HEK293T (cell line): Measurements from ENCODE around the gene LTBP4.
"Not testable (repeated sequence)": the region's sequence is repeated elsewhere in the genome, so short reads cannot be mapped to it uniquely, and the experiment has no call there.

Source experiments
- BHLHE40 ChIP-seq: fragments of 450-650 bp; IDR thresholded peaks from 2 replicates; pipeline ENCODE4 v1.6.1; 2016; ENCODE audit warnings: mild to moderate bottlenecking, moderate library complexity, borderline replicate concordance
- CTBP1 ChIP-seq: fragments of 450-650 bp; IDR thresholded peaks from 2 replicates; pipeline ENCODE4 v1.6.1; 2016; ENCODE audit warnings: borderline replicate concordance
- ELF4 ChIP-seq: fragments of 450-650 bp; IDR thresholded peaks from 2 replicates; pipeline ENCODE4 v1.6.1; 2017; ENCODE audit warnings: antibody characterized with exemption
- FOXK2 ChIP-seq: fragments of 450-650 bp; IDR thresholded peaks from 2 replicates; pipeline ENCODE4 v1.6.1; 2016; ENCODE audit warnings: mild to moderate bottlenecking
- FOXM1 ChIP-seq: fragments of 450-650 bp; IDR thresholded peaks from 2 replicates; pipeline ENCODE4 v1.6.1; 2017; ENCODE audit warnings: mild to moderate bottlenecking, borderline replicate concordance
- HDGF ChIP-seq: fragments of 450-650 bp; IDR thresholded peaks from 2 replicates; pipeline ENCODE4 v1.6.1; 2017; ENCODE audit warnings: antibody characterized with exemption, borderline replicate concordance
- SP1 ChIP-seq: fragments of 450-650 bp; IDR thresholded peaks from 2 replicates; pipeline ENCODE4 v1.6.1; 2017
- TARDBP ChIP-seq: fragments of 450-650 bp; IDR thresholded peaks from 2 replicates; pipeline ENCODE4 v1.6.1; 2016
- TF ChIP-seq, protein P1 (sequence below): fragments of 450-650 bp; IDR thresholded peaks from 2 replicates; pipeline ENCODE4 v1.6.1; 2016

DNA sequence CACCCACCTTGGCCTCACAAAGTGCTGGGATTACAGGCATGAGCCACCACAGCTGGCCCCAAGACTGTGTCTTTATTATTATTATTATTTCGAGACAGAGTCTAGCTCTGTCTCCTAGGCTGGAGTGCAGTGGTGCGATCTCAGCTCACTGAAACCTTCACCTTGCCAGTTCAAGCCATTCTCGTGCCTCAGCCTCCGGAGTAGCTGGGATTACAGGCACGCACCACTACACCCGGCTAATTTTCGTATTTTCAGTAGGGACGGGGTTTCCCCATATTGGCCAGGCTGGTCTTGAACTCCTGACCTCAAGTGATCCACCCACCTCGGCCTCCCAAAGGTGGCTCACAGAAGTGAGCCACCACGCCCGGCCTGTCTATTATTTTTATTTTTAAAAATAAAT lies 51.1 kb downstream of the LTBP4 start:
- not testable (repeated sequence) for TF ChIP-seq FOXK2, HDGF, FOXM1, CTBP1, SP1, ELF4, BHLHE40, TARDBP
- TF ChIP-seq, protein P1, sequence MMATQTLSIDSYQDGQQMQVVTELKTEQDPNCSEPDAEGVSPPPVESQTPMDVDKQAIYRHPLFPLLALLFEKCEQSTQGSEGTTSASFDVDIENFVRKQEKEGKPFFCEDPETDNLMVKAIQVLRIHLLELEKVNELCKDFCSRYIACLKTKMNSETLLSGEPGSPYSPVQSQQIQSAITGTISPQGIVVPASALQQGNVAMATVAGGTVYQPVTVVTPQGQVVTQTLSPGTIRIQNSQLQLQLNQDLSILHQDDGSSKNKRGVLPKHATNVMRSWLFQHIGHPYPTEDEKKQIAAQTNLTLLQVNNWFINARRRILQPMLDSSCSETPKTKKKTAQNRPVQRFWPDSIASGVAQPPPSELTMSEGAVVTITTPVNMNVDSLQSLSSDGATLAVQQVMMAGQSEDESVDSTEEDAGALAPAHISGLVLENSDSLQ: not testable (repeated sequence)
